ENCODE data around the gene PRDM16. TPM values are rescaled to one million over a fixed set of nuclear protein-coding genes. Genes with fewer than 3 reads are reported as not detected.

PRDM16 gene
- total RNA-seq, 1 experiment from 2014 or later: not detected

GRCh38 chr1:3264456-3264855 is 195.5 kb downstream of the PRDM16 start:
- no peak for DNase-seq (ENCODE audit: unreplicated experiment)
- H3K36me3 Mint-ChIP-seq (ENCODE audit: insufficient read depth, unreplicated experiment): no peaks in the 10 kb centered on the region
- intact Hi-C loops (cut with micrococcal nuclease): no loop called here
- ChIA-PET POLR2A (no interaction called here), CTCF (no interaction called here)
- no peak overlapping the region for H3K4me3 Mint-ChIP-seq (ENCODE audit: unreplicated experiment)
- H3K27ac Mint-ChIP-seq (ENCODE audit: low read depth, unreplicated experiment): no peak overlapping the region
- no TSS peak for BruUV-seq (replicated peaks)
- H3K4me1 Mint-ChIP-seq (ENCODE audit: insufficient read depth, unreplicated experiment): no peaks in the 10 kb centered on the region
- no peak for TF ChIP-seq CTCF (IDR thresholded peaks at IDR 0.05; ENCODE audit: unreplicated experiment)
- peaks cover 24% of the 10 kb centered on the region for H3K9me3 Mint-ChIP-seq (ENCODE audit: unreplicated experiment)
- no peaks in the 10 kb centered on the region for H3K27me3 Mint-ChIP-seq (ENCODE audit: insufficient read depth, unreplicated experiment)

- H3K9me3 Mint-ChIP-seq (ENCODE audit: unreplicated experiment): peaks cover 30% of the 10 kb centered on the region
- CTCF ChIA-PET: no interaction called here
These were observed 197.1 kb downstream of the PRDM16 start for GRCh38 chr1:3265835-3266805.

GRCh38 chr1:3266870-3267549 is 198.0 kb downstream of the PRDM16 start:
- no peak for TF ChIP-seq CTCF (IDR thresholded peaks at IDR 0.05; ENCODE audit: unreplicated experiment)
- no peak overlapping the region for H3K27ac Mint-ChIP-seq (ENCODE audit: low read depth, unreplicated experiment)
- POLR2A ChIA-PET: no interaction called here
- no peaks in the 10 kb centered on the region for H3K36me3 Mint-ChIP-seq (ENCODE audit: insufficient read depth, unreplicated experiment)
- no peak overlapping the region for H3K4me3 Mint-ChIP-seq (ENCODE audit: unreplicated experiment)
- no peaks in the 10 kb centered on the region for H3K27me3 Mint-ChIP-seq (ENCODE audit: insufficient read depth, unreplicated experiment)
- no peaks in the 10 kb centered on the region for H3K4me1 Mint-ChIP-seq (ENCODE audit: insufficient read depth, unreplicated experiment)
- H3K9me3 Mint-ChIP-seq (ENCODE audit: unreplicated experiment): peaks cover 30% of the 10 kb centered on the region
- no peak for DNase-seq (ENCODE audit: unreplicated experiment)
- intact Hi-C loops (cut with micrococcal nuclease): no loop called here
- CTCF ChIA-PET: no interaction called here
- BruUV-seq (replicated peaks): no TSS peak

More at GRCh38 chr1:3265835-3266805, 197.1 kb downstream of the PRDM16 start:
- intact Hi-C loops (cut with micrococcal nuclease): no loop called here
- Mint-ChIP-seq H3K36me3 (ENCODE audit: insufficient read depth, unreplicated experiment) (no peaks in the 10 kb centered on the region), H3K4me3 (ENCODE audit: unreplicated experiment) (no peak overlapping the region), H3K4me1 (ENCODE audit: insufficient read depth, unreplicated experiment) (no peaks in the 10 kb centered on the region), H3K27me3 (ENCODE audit: insufficient read depth, unreplicated experiment) (no peaks in the 10 kb centered on the region), H3K27ac (ENCODE audit: low read depth, unreplicated experiment) (no peak overlapping the region)
- DNase-seq (ENCODE audit: unreplicated experiment): no peak
- no peak for TF ChIP-seq CTCF (IDR thresholded peaks at IDR 0.05; ENCODE audit: unreplicated experiment)
- no TSS peak for BruUV-seq (replicated peaks)
- POLR2A ChIA-PET: no interaction called here

DNA sequence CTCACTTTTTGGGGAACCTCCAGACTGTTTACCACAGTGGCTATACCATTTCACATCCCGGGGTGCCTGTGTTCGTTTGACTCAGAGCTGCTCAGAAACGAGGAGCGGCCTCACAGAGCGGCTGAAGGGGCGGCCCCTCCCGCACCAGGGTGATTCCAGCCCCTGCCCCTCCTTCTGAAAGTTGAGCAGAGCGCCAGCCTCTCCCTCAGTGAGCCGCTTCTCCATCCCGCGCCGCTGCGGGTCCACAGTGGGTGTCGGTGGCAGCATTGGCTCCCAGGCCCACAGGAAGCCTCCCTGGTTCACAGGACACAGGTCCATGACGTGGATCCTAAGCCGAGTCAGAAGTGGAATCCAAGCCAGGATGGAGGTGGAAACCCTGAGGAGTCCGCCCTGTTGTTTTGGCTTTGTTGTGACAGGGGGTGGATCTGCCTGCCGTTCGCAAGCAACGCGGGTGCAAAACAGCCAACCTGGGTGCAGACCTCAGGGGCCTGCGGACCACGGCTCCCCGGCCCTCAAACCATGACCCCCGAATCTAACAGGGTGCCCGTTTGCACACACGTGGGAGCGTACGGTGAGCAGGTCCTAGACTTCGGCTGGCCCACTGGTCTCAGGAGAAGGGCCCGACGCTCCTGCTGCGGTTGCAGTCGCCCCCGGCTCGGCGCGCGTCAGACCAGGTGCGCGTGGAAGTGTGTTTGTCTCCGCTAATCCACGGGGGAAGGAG is 198.7 kb downstream of the PRDM16 start:
- intact Hi-C loops (cut with micrococcal nuclease): no loop called here
- no peaks in the 10 kb centered on the region for H3K4me1 Mint-ChIP-seq (ENCODE audit: insufficient read depth, unreplicated experiment)
- H3K9me3 Mint-ChIP-seq (ENCODE audit: unreplicated experiment): peaks cover 30% of the 10 kb centered on the region
- ChIA-PET CTCF (no interaction called here), POLR2A (no interaction called here)
- H3K27me3 Mint-ChIP-seq (ENCODE audit: insufficient read depth, unreplicated experiment): no peaks in the 10 kb centered on the region
- no TSS peak for BruUV-seq (replicated peaks)
- DNase-seq (ENCODE audit: unreplicated experiment): no peak
- H3K4me3 Mint-ChIP-seq (ENCODE audit: unreplicated experiment): no peak overlapping the region
- no peaks in the 10 kb centered on the region for H3K36me3 Mint-ChIP-seq (ENCODE audit: insufficient read depth, unreplicated experiment)
- no peak overlapping the region for H3K27ac Mint-ChIP-seq (ENCODE audit: low read depth, unreplicated experiment)
- TF ChIP-seq CTCF (IDR thresholded peaks at IDR 0.05; ENCODE audit: unreplicated experiment): no peak

Measured in MCF 10A (cell line).